ENCODE measurements around the gene RGS3.

RGS3 gene

GRCh38 chr9:113535756-113536155 is 72.2 kb downstream of the RGS3 start:
- Histone ChIP-seq H3K9ac (ENCODE audit: low read depth, low read length) (peak overlapping the region; percentile 11; the same call in 1 of the 2 replicates), H3K27me3 (ENCODE audit: insufficient read depth, low read length) (no peaks in the 10 kb centered on the region), H3K36me3 (ENCODE audit: insufficient read depth, low read depth, low read length) (no peaks in the 10 kb centered on the region)

GRCh38 chr9:113536166-113536482 is 72.6 kb downstream of the RGS3 start:
- no peaks in the 10 kb centered on the region for H3K9me3 ChIP-seq (ENCODE audit: insufficient read depth, low read depth, low read length)
- no peak overlapping the region for H3K4me3 ChIP-seq (ENCODE audit: low read length)
- no peak overlapping the region for H3K27ac ChIP-seq (ENCODE audit: low read length)
- peak overlapping the region; percentile 11; the same call in 1 of the 2 replicates for H3K9ac ChIP-seq (ENCODE audit: low read depth, low read length)
- no peaks in the 10 kb centered on the region for H3K27me3 ChIP-seq (ENCODE audit: insufficient read depth, low read length)
- peaks cover 5% of the 10 kb centered on the region; the same call in 1 of the 2 replicates for H3K4me1 ChIP-seq (ENCODE audit: insufficient read depth, low read length)
- no peaks in the 10 kb centered on the region for H3K36me3 ChIP-seq (ENCODE audit: insufficient read depth, low read depth, low read length)

More at GRCh38 chr9:113535756-113536155, 72.2 kb downstream of the RGS3 start:
- no peak overlapping the region for H3K4me3 ChIP-seq (ENCODE audit: low read length)
- H3K27ac ChIP-seq (ENCODE audit: low read length), result no peak overlapping the region
- no peaks in the 10 kb centered on the region for H3K9me3 ChIP-seq (ENCODE audit: insufficient read depth, low read depth, low read length)
- peaks cover 3% of the 10 kb centered on the region; the same call in 1 of the 2 replicates for H3K4me1 ChIP-seq (ENCODE audit: insufficient read depth, low read length)

GRCh38 chr9:113536483-113537228 is 73.1 kb downstream of the RGS3 start:
- no peaks in the 10 kb centered on the region for H3K9me3 ChIP-seq (ENCODE audit: insufficient read depth, low read depth, low read length)
- H3K4me3 ChIP-seq (ENCODE audit: low read length), result no peak overlapping the region
- peak overlapping the region; percentile 11; the same call in 1 of the 2 replicates for H3K9ac ChIP-seq (ENCODE audit: low read depth, low read length)
- no peaks in the 10 kb centered on the region for H3K27me3 ChIP-seq (ENCODE audit: insufficient read depth, low read length)
- H3K36me3 ChIP-seq (ENCODE audit: insufficient read depth, low read depth, low read length), result no peaks in the 10 kb centered on the region
- peaks cover 5% of the 10 kb centered on the region; the same call in 1 of the 2 replicates for H3K4me1 ChIP-seq (ENCODE audit: insufficient read depth, low read length)
- H3K27ac ChIP-seq (ENCODE audit: low read length), result no peak overlapping the region

- no peaks in the 10 kb centered on the region for H3K36me3 ChIP-seq (ENCODE audit: insufficient read depth, low read depth, low read length)
- H3K9me3 ChIP-seq (ENCODE audit: insufficient read depth, low read depth, low read length), result no peaks in the 10 kb centered on the region
- no peaks in the 10 kb centered on the region for H3K27me3 ChIP-seq (ENCODE audit: insufficient read depth, low read length)
- no peak overlapping the region for H3K4me3 ChIP-seq (ENCODE audit: low read length)
- peaks cover 5% of the 10 kb centered on the region; the same call in 1 of the 2 replicates for H3K4me1 ChIP-seq (ENCODE audit: insufficient read depth, low read length)
- H3K9ac ChIP-seq (ENCODE audit: low read depth, low read length), result no peak overlapping the region
- no peak overlapping the region for H3K27ac ChIP-seq (ENCODE audit: low read length)
These were observed 73.8 kb downstream of the RGS3 start for GRCh38 chr9:113537229-113537810.

- Histone ChIP-seq H3K27me3 (ENCODE audit: insufficient read depth, low read length) (no peaks in the 10 kb centered on the region), H3K27ac (ENCODE audit: low read length) (no peak overlapping the region), H3K9me3 (ENCODE audit: insufficient read depth, low read depth, low read length) (no peaks in the 10 kb centered on the region), H3K4me1 (ENCODE audit: insufficient read depth, low read length) (peaks cover 5% of the 10 kb centered on the region; the same call in 1 of the 2 replicates), H3K36me3 (ENCODE audit: insufficient read depth, low read depth, low read length) (no peaks in the 10 kb centered on the region), H3K9ac (ENCODE audit: low read depth, low read length) (no peak overlapping the region), H3K4me3 (ENCODE audit: low read length) (no peak overlapping the region)
These were observed 74.6 kb downstream of the RGS3 start for GRCh38 chr9:113538131-113538530.

- H3K27me3 ChIP-seq (ENCODE audit: insufficient read depth, low read length), result no peaks in the 10 kb centered on the region
- H3K36me3 ChIP-seq (ENCODE audit: insufficient read depth, low read depth, low read length), result no peaks in the 10 kb centered on the region
- H3K9me3 ChIP-seq (ENCODE audit: insufficient read depth, low read depth, low read length), result no peaks in the 10 kb centered on the region
- no peak overlapping the region for H3K9ac ChIP-seq (ENCODE audit: low read depth, low read length)
- H3K4me1 ChIP-seq (ENCODE audit: insufficient read depth, low read length), result peaks cover 5% of the 10 kb centered on the region; the same call in 1 of the 2 replicates
- no peak overlapping the region for H3K4me3 ChIP-seq (ENCODE audit: low read length)
- no peak overlapping the region for H3K27ac ChIP-seq (ENCODE audit: low read length)
These were observed 75.3 kb downstream of the RGS3 start for GRCh38 chr9:113538701-113539430.

- peak overlapping the region; percentile 72; the same call in 1 of the 2 replicates for H3K9ac ChIP-seq (ENCODE audit: low read depth, low read length)
- no peaks in the 10 kb centered on the region for H3K27me3 ChIP-seq (ENCODE audit: insufficient read depth, low read length)
- H3K36me3 ChIP-seq (ENCODE audit: insufficient read depth, low read depth, low read length), result no peaks in the 10 kb centered on the region
- no peaks in the 10 kb centered on the region for H3K9me3 ChIP-seq (ENCODE audit: insufficient read depth, low read depth, low read length)
- peak overlapping the region; percentile 12 for H3K27ac ChIP-seq (ENCODE audit: low read length)
- peaks cover 5% of the 10 kb centered on the region; the same call in 1 of the 2 replicates for H3K4me1 ChIP-seq (ENCODE audit: insufficient read depth, low read length)
- no peak overlapping the region for H3K4me3 ChIP-seq (ENCODE audit: low read length)
These were observed 76.9 kb downstream of the RGS3 start for GRCh38 chr9:113540466-113540865.

- H3K36me3 ChIP-seq (ENCODE audit: insufficient read depth, low read depth, low read length), result no peaks in the 10 kb centered on the region
- H3K9ac ChIP-seq (ENCODE audit: low read depth, low read length), result peak overlapping the region; percentile 72; the same call in 1 of the 2 replicates
- H3K27me3 ChIP-seq (ENCODE audit: insufficient read depth, low read length), result no peaks in the 10 kb centered on the region
- H3K4me1 ChIP-seq (ENCODE audit: insufficient read depth, low read length), result peaks cover 5% of the 10 kb centered on the region; the same call in 1 of the 2 replicates
- no peak overlapping the region for H3K4me3 ChIP-seq (ENCODE audit: low read length)
- H3K9me3 ChIP-seq (ENCODE audit: insufficient read depth, low read depth, low read length), result no peaks in the 10 kb centered on the region
- peak overlapping the region; percentile 12 for H3K27ac ChIP-seq (ENCODE audit: low read length)
These were observed 77.7 kb downstream of the RGS3 start for GRCh38 chr9:113541019-113541900.

- no peaks in the 10 kb centered on the region for H3K36me3 ChIP-seq (ENCODE audit: insufficient read depth, low read depth, low read length)
These were observed 78.5 kb downstream of the RGS3 start for GRCh38 chr9:113542006-113542405.

GRCh38 chr9:113542741-113543140 is 79.2 kb downstream of the RGS3 start:
- Histone ChIP-seq H3K36me3 (ENCODE audit: insufficient read depth, low read depth, low read length) (no peaks in the 10 kb centered on the region), H3K4me3 (ENCODE audit: low read length) (no peak overlapping the region), H3K27ac (ENCODE audit: low read length) (no peak overlapping the region), H3K27me3 (ENCODE audit: insufficient read depth, low read length) (no peaks in the 10 kb centered on the region), H3K4me1 (ENCODE audit: insufficient read depth, low read length) (peaks cover 5% of the 10 kb centered on the region; the same call in 1 of the 2 replicates), H3K9ac (ENCODE audit: low read depth, low read length) (no peak overlapping the region), H3K9me3 (ENCODE audit: insufficient read depth, low read depth, low read length) (no peaks in the 10 kb centered on the region)

More at GRCh38 chr9:113542006-113542405, 78.5 kb downstream of the RGS3 start:
- Histone ChIP-seq H3K9me3 (ENCODE audit: insufficient read depth, low read depth, low read length) (no peaks in the 10 kb centered on the region), H3K4me3 (ENCODE audit: low read length) (no peak overlapping the region), H3K9ac (ENCODE audit: low read depth, low read length) (no peak overlapping the region), H3K4me1 (ENCODE audit: insufficient read depth, low read length) (peaks cover 5% of the 10 kb centered on the region; the same call in 1 of the 2 replicates), H3K27ac (ENCODE audit: low read length) (no peak overlapping the region), H3K27me3 (ENCODE audit: insufficient read depth, low read length) (no peaks in the 10 kb centered on the region)

All from iPS-20b (cell line).